Measurements from ENCODE around the gene MIPEP.

DNA sequence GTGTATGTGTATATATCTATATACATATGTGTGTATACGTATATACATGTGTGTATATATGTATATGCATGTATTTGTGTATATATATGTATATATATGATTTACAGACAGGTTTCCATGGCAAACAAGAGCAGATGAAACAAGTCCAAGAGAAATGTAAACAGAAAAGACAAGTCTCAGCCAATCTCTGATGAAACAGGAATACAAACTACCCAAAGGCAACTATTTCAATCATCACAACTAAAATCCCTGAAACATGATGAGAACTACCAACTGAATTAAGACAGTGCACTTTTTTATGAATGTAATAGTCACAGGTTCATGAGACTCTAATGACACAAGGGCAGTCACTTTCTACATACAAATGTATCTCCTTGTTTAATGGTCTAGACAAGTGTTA is 178.8 kb downstream of the MIPEP start:
- TF ChIP-seq KDM1A (IDR thresholded peaks at IDR 0.05; ENCODE audit: borderline replicate concordance) (no peak), POLR2AphosphoS5 (IDR thresholded peaks at IDR 0.05; ENCODE audit: low read length) (no peak), TAF1 (IDR thresholded peaks at IDR 0.05; ENCODE audit: borderline replicate concordance, low read depth, low read length) (no peak)
- TF ChIP-seq, protein P1, sequence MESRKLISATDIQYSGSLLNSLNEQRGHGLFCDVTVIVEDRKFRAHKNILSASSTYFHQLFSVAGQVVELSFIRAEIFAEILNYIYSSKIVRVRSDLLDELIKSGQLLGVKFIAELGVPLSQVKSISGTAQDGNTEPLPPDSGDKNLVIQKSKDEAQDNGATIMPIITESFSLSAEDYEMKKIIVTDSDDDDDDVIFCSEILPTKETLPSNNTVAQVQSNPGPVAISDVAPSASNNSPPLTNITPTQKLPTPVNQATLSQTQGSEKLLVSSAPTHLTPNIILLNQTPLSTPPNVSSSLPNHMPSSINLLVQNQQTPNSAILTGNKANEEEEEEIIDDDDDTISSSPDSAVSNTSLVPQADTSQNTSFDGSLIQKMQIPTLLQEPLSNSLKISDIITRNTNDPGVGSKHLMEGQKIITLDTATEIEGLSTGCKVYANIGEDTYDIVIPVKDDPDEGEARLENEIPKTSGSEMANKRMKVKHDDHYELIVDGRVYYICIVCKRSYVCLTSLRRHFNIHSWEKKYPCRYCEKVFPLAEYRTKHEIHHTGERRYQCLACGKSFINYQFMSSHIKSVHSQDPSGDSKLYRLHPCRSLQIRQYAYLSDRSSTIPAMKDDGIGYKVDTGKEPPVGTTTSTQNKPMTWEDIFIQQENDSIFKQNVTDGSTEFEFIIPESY (IDR thresholded peaks at IDR 0.05), result no peak

Measured in GM12878 (cell line).